BJ (cell line): ENCODE data around the gene FBF1. TPM values are rescaled to one million over a fixed set of nuclear protein-coding genes. Genes with fewer than 3 reads are reported as not detected.

ENCODE experiments used
- CTCF ChIA-PET: fragments of 350-600 bp; formaldehyde crosslinking; extraction: SDS; loops from one replicate; lab custom pipeline; 2021; ENCODE audit warnings: antibody characterized with exemption, inconsistent platforms; lab: Yijun Ruan, JAX
- POLR2A ChIA-PET: fragments of 300-600 bp; sonication (Branson Sonifier 250); formaldehyde crosslinking; extraction: SDS; loops from one replicate; lab custom pipeline; 2021; ENCODE audit warnings: antibody characterized with exemption; lab: Charles Lee
- DNase-seq: peaks from one replicate; pipeline ENCODE4 v3.0.0-alpha.2; 2011; ENCODE audit warnings: low read depth
- H3K27me3 ChIP-seq: 2 replicates; pipeline ENCODE4 v1.6.0; 2011; ENCODE audit warnings: low read length; ENCODE audit not compliant: control insufficient read depth, insufficient read depth
- H3K36me3 ChIP-seq: 2 replicates; pipeline ENCODE4 v1.5.1; 2011; ENCODE audit warnings: low read length; ENCODE audit not compliant: control insufficient read depth, insufficient read depth
- H3K4me3 ChIP-seq: 2 replicates; pipeline ENCODE4 v1.5.1; 2011; ENCODE audit warnings: low read depth, mild to moderate bottlenecking, control low read depth, low read length
- polyA plus RNA-seq: library from polyadenylated mRNA; depleted of rRNA; stranded (reverse); fragments of >200 nt; gene quantifications from 2 replicates; pipeline ENCODE4 v1.2.3, GENCODE V29; 2011
- TF ChIP-seq, protein P1 (sequence below): IDR thresholded peaks from 2 replicates; pipeline ENCODE4 v1.5.1; 2011; ENCODE audit warnings: low read depth, mild to moderate bottlenecking, control low read depth, inconsistent platforms, low read length, moderate library complexity; ENCODE audit not compliant: insufficient read depth

Gene FBF1
- polyA plus RNA-seq, 1 experiment = 4.8 TPM

DNA sequence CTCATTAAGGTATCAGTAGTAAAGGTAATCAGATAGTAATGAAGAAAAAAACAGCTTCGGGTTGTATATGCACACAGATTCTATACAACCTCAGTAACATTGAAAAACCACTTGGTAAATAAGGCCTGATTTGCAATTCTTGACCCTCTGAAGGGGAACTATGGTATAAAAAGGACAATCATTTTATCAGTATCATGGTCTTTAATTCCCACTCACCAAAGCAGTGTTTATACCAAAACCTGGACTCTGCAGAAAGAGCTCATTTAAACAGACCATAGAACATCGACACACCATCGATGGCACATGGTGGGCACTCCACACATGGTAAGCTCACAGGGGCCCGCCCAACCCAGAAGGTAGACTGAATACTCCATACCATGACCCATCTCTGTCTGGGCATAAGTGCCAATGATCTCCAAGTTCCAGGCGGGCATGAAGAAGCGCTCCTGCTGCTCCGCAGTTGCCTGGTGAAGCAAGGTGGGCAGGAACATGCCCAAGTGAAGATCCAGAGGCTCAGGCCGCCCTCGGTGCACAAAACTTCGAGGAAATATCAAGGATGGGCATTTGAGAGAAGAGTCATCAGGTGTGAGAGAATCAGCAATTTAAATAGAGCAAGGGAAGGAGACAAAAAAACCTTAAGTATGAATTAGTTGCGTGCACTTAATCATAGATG is 19.1 kb upstream of the FBF1 start:
- H3K27me3 ChIP-seq = no peaks in the 10 kb centered on the region
- no peak overlapping the region for H3K4me3 ChIP-seq
- ChIA-PET POLR2A (no interaction called here), CTCF (interaction anchor here (1.1 kb wide), 1 partner anchor 9 kb away, joined by 5 read pairs; no protein-coding TSS in a partner anchor)
- peaks cover 8% of the 10 kb centered on the region; the same call in 1 of the 2 replicates for H3K36me3 ChIP-seq
- no peak for DNase-seq
- TF ChIP-seq, protein P1, sequence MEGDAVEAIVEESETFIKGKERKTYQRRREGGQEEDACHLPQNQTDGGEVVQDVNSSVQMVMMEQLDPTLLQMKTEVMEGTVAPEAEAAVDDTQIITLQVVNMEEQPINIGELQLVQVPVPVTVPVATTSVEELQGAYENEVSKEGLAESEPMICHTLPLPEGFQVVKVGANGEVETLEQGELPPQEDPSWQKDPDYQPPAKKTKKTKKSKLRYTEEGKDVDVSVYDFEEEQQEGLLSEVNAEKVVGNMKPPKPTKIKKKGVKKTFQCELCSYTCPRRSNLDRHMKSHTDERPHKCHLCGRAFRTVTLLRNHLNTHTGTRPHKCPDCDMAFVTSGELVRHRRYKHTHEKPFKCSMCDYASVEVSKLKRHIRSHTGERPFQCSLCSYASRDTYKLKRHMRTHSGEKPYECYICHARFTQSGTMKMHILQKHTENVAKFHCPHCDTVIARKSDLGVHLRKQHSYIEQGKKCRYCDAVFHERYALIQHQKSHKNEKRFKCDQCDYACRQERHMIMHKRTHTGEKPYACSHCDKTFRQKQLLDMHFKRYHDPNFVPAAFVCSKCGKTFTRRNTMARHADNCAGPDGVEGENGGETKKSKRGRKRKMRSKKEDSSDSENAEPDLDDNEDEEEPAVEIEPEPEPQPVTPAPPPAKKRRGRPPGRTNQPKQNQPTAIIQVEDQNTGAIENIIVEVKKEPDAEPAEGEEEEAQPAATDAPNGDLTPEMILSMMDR = no peak

DNA sequence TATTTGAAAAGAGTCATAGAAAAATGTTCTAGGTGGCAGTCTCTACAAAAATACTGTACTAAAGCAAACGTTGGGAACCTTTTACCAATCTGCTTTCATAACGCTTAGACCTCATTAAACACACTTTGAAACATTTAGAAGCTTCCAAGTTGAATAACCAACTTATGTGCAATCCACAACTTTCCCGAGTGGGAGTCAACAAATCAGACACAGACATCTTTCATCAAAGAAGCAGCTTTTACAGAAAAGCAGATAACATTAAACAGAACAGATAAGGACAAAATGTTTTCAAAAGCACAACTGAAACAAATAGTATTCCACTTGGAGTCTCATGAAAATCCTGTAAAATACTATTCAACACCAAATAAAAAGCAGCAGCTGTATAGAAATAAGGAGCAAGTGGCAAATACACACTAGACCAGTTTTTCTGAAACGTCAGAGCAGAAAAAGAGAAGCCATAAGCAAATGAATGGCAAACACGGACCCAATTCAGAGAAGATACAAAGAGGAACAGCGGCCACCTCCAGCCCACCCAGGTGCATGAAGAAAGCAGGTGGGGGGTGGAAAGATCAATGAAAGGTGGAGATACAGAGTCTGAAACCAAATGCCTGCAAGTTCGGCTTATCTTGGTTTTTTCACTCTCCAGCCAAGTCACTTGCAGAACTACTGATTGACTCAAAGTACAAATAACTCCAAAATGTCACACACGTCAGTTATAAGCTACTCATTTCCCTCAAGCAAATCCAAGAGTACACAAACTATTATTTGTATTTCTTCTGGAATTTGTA is 18.4 kb upstream of the FBF1 start:
- no peaks in the 10 kb centered on the region for H3K27me3 ChIP-seq
- no peak overlapping the region for H3K4me3 ChIP-seq
- CTCF ChIA-PET = interaction anchor here (0.7 to 1.1 kb wide), 2 partner anchors 10 to 14 kb away, joined by 3 to 5 read pairs; no protein-coding TSS in a partner anchor
- POLR2A ChIA-PET = no interaction called here
- DNase-seq = no peak
- peaks cover 8% of the 10 kb centered on the region; the same call in 1 of the 2 replicates for H3K36me3 ChIP-seq
- TF ChIP-seq, protein P1 = no peak

DNA sequence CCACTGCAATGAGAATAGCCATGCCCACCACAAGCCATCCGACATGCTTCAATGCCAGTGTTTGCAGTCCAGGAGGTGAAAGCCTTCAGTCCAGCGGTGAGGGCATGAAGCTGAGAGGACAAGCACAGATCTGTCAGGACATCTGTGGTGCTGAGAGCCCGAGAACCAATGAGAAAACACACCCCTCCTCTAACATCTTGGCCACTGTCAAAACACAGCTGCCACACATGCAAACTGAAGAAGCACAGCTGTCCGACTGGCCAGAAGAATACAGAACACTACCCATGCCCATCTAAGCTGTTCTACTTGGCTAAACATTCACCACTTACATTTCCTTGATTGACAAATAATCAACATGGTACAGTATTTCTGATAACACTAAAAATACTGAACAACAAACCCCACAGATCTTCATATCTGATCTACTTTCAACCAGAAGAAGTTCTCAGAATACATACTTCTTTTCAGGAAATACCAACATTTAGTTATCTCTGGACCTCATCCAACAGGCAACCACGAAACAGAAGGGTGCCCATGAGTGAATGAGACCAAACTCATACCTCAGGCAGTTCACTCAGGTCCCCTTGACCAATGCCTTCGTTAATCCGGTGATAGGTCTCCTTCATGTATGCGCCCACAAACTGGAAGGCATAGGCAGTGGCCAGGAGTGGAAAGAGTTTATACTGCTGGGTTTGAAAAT is 10.2 kb upstream of the FBF1 start:
- peaks cover 25% of the 10 kb centered on the region for H3K36me3 ChIP-seq
- ChIA-PET CTCF (interaction anchor here (0.8 to 1.7 kb wide), 2 partner anchors 46 to 55 kb away, joined by 3 to 4 read pairs; no protein-coding TSS in a partner anchor), POLR2A (no interaction called here)
- no peak overlapping the region for H3K4me3 ChIP-seq
- TF ChIP-seq, protein P1 = no peak
- no peaks in the 10 kb centered on the region for H3K27me3 ChIP-seq
- DNase-seq = no peak

DNA sequence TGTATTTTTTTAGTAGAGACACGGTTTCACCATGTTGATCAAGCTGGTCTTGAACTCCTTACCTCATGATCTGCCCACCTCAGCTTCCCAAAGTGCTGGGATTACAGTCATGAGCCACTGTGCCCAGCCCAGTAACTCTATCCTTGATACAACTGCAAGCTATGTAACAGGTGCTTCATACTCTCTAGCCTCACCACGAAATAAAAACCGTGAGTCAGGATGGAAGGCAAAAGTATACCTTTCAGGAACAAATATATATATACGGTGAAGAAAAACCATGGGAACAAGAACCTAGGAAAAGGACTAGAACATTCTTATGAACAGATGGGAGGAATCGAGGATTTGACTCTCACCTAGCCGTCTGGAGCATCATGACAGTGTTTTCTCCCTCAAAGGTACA is 9.6 kb upstream of the FBF1 start:
- TF ChIP-seq, protein P1 = no peak
- Histone ChIP-seq H3K4me3 (no peak overlapping the region), H3K36me3 (peaks cover 22% of the 10 kb centered on the region), H3K27me3 (no peaks in the 10 kb centered on the region)
- ChIA-PET POLR2A (no interaction called here), CTCF (interaction anchor here (0.8 to 1.7 kb wide), 3 partner anchors 45 to 65 kb away, joined by 3 to 4 read pairs (median 3); no protein-coding TSS in a partner anchor)
- DNase-seq = no peak
